Activated gamma-delta T cell treated with anti-CD3 and anti-CD28 coated beads, Interleukin-2, amount 50 U/mL, for 16 hours (primary cell): Measurements from ENCODE around the gene ZNF771.
A peak's percentile ranks its signal among the peaks of the same experiment; 100 is the strongest.

Source experiments
- DNase-seq: peaks from one replicate; pipeline ENCODE4 v3.0.0-alpha.2; 2020; ENCODE audit warnings: low read depth

Gene ZNF771

GRCh38 chr16:30399435-30400186, 7.8 kb upstream of the ZNF771 start:
- no peak for DNase-seq

GRCh38 chr16:30401768-30402425, 5.5 kb upstream of the ZNF771 start:
- no peak for DNase-seq

- no peak for DNase-seq
These were observed 658 bp upstream of the ZNF771 start for GRCh38 chr16:30406795-30407101.

- DNase-seq: no peak
These were observed 563 bp downstream of the ZNF771 start for GRCh38 chr16:30407804-30408534.

GRCh38 chr16:30409125-30410060, 2.0 kb downstream of the ZNF771 start:
- DNase-seq: peak; percentile 93

- DNase-seq: no peak
These were observed 5.9 kb downstream of the ZNF771 start for GRCh38 chr16:30413112-30413806.

- no peak for DNase-seq
These were observed 6.8 kb downstream of the ZNF771 start for GRCh38 chr16:30414159-30414558.

GRCh38 chr16:30416047-30416603, 8.7 kb downstream of the ZNF771 start:
- no peak for DNase-seq

GRCh38 chr16:30416624-30417528, 9.5 kb downstream of the ZNF771 start:
- DNase-seq: no peak

- DNase-seq: peak; percentile 71
These were observed 10.3 kb downstream of the ZNF771 start for GRCh38 chr16:30417529-30418349.

- no peak for DNase-seq
These were observed 11.2 kb downstream of the ZNF771 start for GRCh38 chr16:30418350-30419181.

GRCh38 chr16:30421010-30421409, 13.6 kb downstream of the ZNF771 start:
- DNase-seq: no peak

- no peak for DNase-seq
These were observed 20.6 kb downstream of the ZNF771 start for GRCh38 chr16:30428055-30428454.

- DNase-seq: no peak
These were observed 21.9 kb downstream of the ZNF771 start for GRCh38 chr16:30429418-30429677.

- DNase-seq: peak; percentile 90
These were observed 22.4 kb downstream of the ZNF771 start, which contains the start of gene DCTPP1 for GRCh38 chr16:30429678-30430427. Gene DCTPP1 (minus strand): TSS chr16:30430030. CDS start chr16:30429980, 50 bp downstream.

- no peak for DNase-seq
These were observed 23.1 kb downstream of the ZNF771 start for GRCh38 chr16:30430428-30430970.

- no peak for DNase-seq
These were observed 27.4 kb downstream of the ZNF771 start for GRCh38 chr16:30434852-30435251.
